GM23338 (cell line): ENCODE measurements around the gene MAP2K7. TPM values are rescaled to one million over a fixed set of nuclear protein-coding genes. Genes with fewer than 3 reads are reported as not detected.
A peak's percentile ranks its signal among the peaks of the same experiment; 100 is the strongest.

Experiments
- ATAC-seq: fragments of 200-7000 bp; cut with Tn5 transposase; 3 replicates; pipeline ENCODE4 v1.9.1; 2020
- DNase-seq: peaks from one replicate; pipeline ENCODE4 v3.0.0-alpha.2; 2015; ENCODE audit warnings: low spot score
- H2AFZ ChIP-seq: fragments of 200-600 bp; sonication (generic); 2 replicates; pipeline ENCODE4 v1.8.0; 2016; ENCODE audit warnings: antibody characterized with exemption, mild to moderate bottlenecking, moderate library complexity
- H3F3A ChIP-seq: fragments of 200-600 bp; sonication (generic); replicated peaks from 2 replicates; pipeline ENCODE4 v1.8.0; 2017; ENCODE audit warnings: antibody characterized with exemption, mixed run types, low read depth
- H3K27ac ChIP-seq: fragments of 200-600 bp; sonication (generic); 2 replicates; pipeline ENCODE4 v1.6.1; 2016; ENCODE audit warnings: low read depth
- H3K27me3 ChIP-seq: fragments of 200-600 bp; sonication (generic); 2 replicates; pipeline ENCODE4 v1.8.0; 2016; ENCODE audit warnings: mild to moderate bottlenecking, mixed run types, moderate library complexity; ENCODE audit not compliant: insufficient read depth
- H3K36me3 ChIP-seq: fragments of 200-600 bp; sonication (generic); 2 replicates; pipeline ENCODE4 v1.8.0; 2016; ENCODE audit warnings: mild to moderate bottlenecking; ENCODE audit not compliant: insufficient read depth
- H3K4me1 ChIP-seq: fragments of 200-600 bp; sonication (generic); 2 replicates; pipeline ENCODE4 v1.8.0; 2016; ENCODE audit warnings: mild to moderate bottlenecking, moderate library complexity; ENCODE audit not compliant: insufficient read depth
- H3K4me2 ChIP-seq: fragments of 200-600 bp; sonication (generic); 2 replicates; pipeline ENCODE4 v1.7.1; 2017; ENCODE audit warnings: mixed run types
- H3K4me3 ChIP-seq: fragments of 200-600 bp; sonication (generic); 2 replicates; pipeline ENCODE4 v1.6.1; 2016; ENCODE audit warnings: mixed run types
- H3K79me2 ChIP-seq: fragments of 200-600 bp; sonication (generic); replicated peaks from 2 replicates; pipeline ENCODE4 v1.8.0; 2017; ENCODE audit warnings: mild to moderate bottlenecking; ENCODE audit not compliant: insufficient read depth
- H3K9me2 ChIP-seq: fragments of 200-600 bp; sonication (generic); 2 replicates; pipeline ENCODE4 v1.8.0; 2017; ENCODE audit not compliant: insufficient read depth
- H4K20me1 ChIP-seq: fragments of 200-600 bp; sonication (generic); replicated peaks from 2 replicates; pipeline ENCODE4 v1.8.0; 2017; ENCODE audit warnings: mild to moderate bottlenecking; ENCODE audit not compliant: insufficient read depth
- H3K27ac Mint-ChIP-seq: 2 replicates; pipeline ENCODE4 v1.8.0; 2020; ENCODE audit warnings: inconsistent platforms, mild to moderate bottlenecking, moderate library complexity, mixed read lengths
- H3K27me3 Mint-ChIP-seq: 3 replicates; pipeline ENCODE4 v1.8.0; 2022; ENCODE audit warnings: low read depth, mild to moderate bottlenecking, moderate library complexity, mixed read lengths, inconsistent platforms; ENCODE audit not compliant: insufficient read depth, poor library complexity
- H3K36me3 Mint-ChIP-seq: 3 replicates; pipeline ENCODE4 v1.8.0; 2021; ENCODE audit warnings: low read depth, mild to moderate bottlenecking, inconsistent platforms, moderate library complexity, mixed read lengths
- H3K4me1 Mint-ChIP-seq: 3 replicates; pipeline ENCODE4 v1.8.0; 2020; ENCODE audit warnings: mild to moderate bottlenecking, inconsistent platforms, mixed read lengths
- H3K4me3 Mint-ChIP-seq: 3 replicates; pipeline ENCODE4 v1.8.0; 2021; ENCODE audit warnings: moderate library complexity, mild to moderate bottlenecking, inconsistent platforms, mixed read lengths
- H3K9me3 Mint-ChIP-seq: 3 replicates; pipeline ENCODE4 v1.8.0; 2020; ENCODE audit warnings: moderate library complexity, mild to moderate bottlenecking, inconsistent platforms, mixed read lengths
- EZH2 ChIP-seq: fragments of 200-600 bp; sonication (generic); IDR thresholded peaks from one replicate; pipeline ENCODE4 v1.8.0; 2017; ENCODE audit warnings: antibody characterized with exemption, mild to moderate bottlenecking, low read depth; ENCODE audit not compliant: unreplicated experiment
- JUNB ChIP-seq: IDR thresholded peaks from one replicate; pipeline ENCODE4 v1.6.1; 2016; ENCODE audit warnings: antibody characterized with exemption; ENCODE audit not compliant: unreplicated experiment
- NANOG ChIP-seq: IDR thresholded peaks from 2 replicates; pipeline ENCODE4 v1.6.1; 2016; ENCODE audit warnings: antibody characterized with exemption, borderline replicate concordance
- POLR2AphosphoS5 ChIP-seq: IDR thresholded peaks from 2 replicates; pipeline ENCODE4 v1.6.1; 2016; ENCODE audit warnings: antibody characterized with exemption, low read depth
- STAT1 ChIP-seq: IDR thresholded peaks from one replicate; pipeline ENCODE4 v1.6.1; 2016; ENCODE audit warnings: antibody characterized with exemption; ENCODE audit not compliant: unreplicated experiment
- ZNF114 ChIP-seq: fragments of 250-450 bp; sonication (Bioruptor Pico); IDR thresholded peaks from 2 replicates; pipeline ENCODE4 v1.5.0; 2020; ENCODE audit warnings: mild to moderate bottlenecking, moderate library complexity
- polyA plus RNA-seq: library from polyadenylated mRNA; unstranded; fragments of >200 nt; fragmentation: Nextera tagmentation; extraction: Ambion mirVana; gene quantifications from 2 replicates; pipeline ENCODE4 v1.2.1, GENCODE V29; 2016
- total RNA-seq: library from RNA; depleted of rRNA; stranded (reverse); fragments of >200 nt; shearing (Covaris generic); gene quantifications from 2 replicates; pipeline ENCODE4 v1.2.3, GENCODE V29; 2014
- TF ChIP-seq, protein P1 (sequence below): IDR thresholded peaks from one replicate; pipeline ENCODE4 v1.6.1; 2018; ENCODE audit warnings: antibody characterized with exemption; ENCODE audit not compliant: unreplicated experiment
- TF ChIP-seq, protein P2 (sequence below), 2 experiments: fragments of 200-600 bp in 1 of 2; sonication (generic) in 1 of 2; conservative IDR thresholded peaks; 2 replicates each; pipeline versions ENCODE4 v1.5.1 to v1.6.1; 2016 to 2017; ENCODE audit warnings: antibody characterized with exemption in 2 of 2, low read depth in 2 of 2, mild to moderate bottlenecking in 2 of 2, moderate library complexity in 1 of 2
- TF ChIP-seq, protein P3 (sequence below): fragments of 250-450 bp; sonication (Bioruptor Pico); IDR thresholded peaks from 2 replicates; pipeline ENCODE4 v1.5.0; 2020; ENCODE audit warnings: mild to moderate bottlenecking, moderate library complexity
- TF ChIP-seq, protein P4 (sequence below): IDR thresholded peaks from 2 replicates; pipeline ENCODE4 v1.6.1; 2016; ENCODE audit warnings: antibody characterized with exemption

MAP2K7 gene
- total and polyA plus RNA-seq, 2 experiments from 2014 or later, result 11.3 to 22.6 TPM

DNA sequence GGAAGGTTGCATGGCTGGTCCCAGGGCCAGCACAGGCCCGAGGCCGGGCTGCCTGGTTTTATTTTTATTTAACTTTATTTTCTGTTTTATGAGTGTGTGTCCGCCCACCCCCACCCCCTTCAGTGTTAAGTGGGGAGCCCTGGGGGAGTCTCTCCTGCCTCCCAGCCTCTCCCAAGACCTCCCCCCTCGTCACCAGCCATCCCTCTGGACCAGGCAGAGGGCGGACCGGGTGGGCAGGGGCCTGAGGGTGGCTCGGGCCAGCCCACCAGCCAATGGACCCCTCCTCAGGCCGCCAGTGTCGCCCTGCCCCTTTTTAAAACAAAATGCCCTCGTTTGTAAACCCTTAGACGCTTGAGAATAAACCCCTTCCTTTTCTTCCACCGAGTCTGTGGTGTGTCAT, 10.4 kb downstream of the MAP2K7 start (continued):
- TF ChIP-seq, protein P1, sequence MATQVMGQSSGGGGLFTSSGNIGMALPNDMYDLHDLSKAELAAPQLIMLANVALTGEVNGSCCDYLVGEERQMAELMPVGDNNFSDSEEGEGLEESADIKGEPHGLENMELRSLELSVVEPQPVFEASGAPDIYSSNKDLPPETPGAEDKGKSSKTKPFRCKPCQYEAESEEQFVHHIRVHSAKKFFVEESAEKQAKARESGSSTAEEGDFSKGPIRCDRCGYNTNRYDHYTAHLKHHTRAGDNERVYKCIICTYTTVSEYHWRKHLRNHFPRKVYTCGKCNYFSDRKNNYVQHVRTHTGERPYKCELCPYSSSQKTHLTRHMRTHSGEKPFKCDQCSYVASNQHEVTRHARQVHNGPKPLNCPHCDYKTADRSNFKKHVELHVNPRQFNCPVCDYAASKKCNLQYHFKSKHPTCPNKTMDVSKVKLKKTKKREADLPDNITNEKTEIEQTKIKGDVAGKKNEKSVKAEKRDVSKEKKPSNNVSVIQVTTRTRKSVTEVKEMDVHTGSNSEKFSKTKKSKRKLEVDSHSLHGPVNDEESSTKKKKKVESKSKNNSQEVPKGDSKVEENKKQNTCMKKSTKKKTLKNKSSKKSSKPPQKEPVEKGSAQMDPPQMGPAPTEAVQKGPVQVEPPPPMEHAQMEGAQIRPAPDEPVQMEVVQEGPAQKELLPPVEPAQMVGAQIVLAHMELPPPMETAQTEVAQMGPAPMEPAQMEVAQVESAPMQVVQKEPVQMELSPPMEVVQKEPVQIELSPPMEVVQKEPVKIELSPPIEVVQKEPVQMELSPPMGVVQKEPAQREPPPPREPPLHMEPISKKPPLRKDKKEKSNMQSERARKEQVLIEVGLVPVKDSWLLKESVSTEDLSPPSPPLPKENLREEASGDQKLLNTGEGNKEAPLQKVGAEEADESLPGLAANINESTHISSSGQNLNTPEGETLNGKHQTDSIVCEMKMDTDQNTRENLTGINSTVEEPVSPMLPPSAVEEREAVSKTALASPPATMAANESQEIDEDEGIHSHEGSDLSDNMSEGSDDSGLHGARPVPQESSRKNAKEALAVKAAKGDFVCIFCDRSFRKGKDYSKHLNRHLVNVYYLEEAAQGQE, result no peak
- TF ChIP-seq, protein P2, sequence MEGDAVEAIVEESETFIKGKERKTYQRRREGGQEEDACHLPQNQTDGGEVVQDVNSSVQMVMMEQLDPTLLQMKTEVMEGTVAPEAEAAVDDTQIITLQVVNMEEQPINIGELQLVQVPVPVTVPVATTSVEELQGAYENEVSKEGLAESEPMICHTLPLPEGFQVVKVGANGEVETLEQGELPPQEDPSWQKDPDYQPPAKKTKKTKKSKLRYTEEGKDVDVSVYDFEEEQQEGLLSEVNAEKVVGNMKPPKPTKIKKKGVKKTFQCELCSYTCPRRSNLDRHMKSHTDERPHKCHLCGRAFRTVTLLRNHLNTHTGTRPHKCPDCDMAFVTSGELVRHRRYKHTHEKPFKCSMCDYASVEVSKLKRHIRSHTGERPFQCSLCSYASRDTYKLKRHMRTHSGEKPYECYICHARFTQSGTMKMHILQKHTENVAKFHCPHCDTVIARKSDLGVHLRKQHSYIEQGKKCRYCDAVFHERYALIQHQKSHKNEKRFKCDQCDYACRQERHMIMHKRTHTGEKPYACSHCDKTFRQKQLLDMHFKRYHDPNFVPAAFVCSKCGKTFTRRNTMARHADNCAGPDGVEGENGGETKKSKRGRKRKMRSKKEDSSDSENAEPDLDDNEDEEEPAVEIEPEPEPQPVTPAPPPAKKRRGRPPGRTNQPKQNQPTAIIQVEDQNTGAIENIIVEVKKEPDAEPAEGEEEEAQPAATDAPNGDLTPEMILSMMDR (conservative IDR thresholded peaks at IDR 0.05; ENCODE audit: low read depth in 2 of 2), result no peak
- TF ChIP-seq ZNF114 (CRISPR knock-in tag), result no peak

DNA sequence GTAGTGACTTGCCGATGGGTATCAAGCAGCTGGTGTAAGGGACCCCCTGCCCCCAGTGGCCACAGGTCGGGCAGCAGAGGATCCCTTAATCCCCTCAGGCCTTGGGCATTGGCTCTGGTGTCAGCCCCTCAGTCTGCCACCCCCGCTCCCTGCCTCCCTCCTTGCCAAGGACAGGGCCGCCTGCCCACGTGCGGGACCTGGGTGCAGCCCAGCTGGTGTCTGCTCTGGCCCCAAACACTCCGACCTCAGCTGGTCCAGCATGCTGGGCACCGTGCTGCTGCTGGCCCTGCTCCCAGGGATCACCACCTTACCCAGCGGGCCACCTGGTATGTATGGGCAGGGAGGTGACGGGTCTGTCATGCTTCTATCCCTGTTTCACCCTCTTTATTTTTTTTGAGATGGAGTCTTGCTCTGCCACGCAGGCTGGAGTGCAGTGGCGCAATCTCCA, 10.9 kb downstream of the MAP2K7 start, which contains the start of gene TGFBR3L:
Gene TGFBR3L (plus strand): TSS at position 233 of the 448 bp plus-strand sequence.
- Histone ChIP-seq H3F3A (peaks cover 13% of the 10 kb centered on the region; the same call in 1 of the 2 replicates), H4K20me1 (peaks cover 5% of the 10 kb centered on the region; the same call in 1 of the 2 replicates), H2AFZ (no peak within 1 kb of the TSS), H3K4me1 (no peaks in the 10 kb centered on the region; the same call in 1 of the 2 replicates), H3K27ac (no peak within 1 kb of the TSS), H3K79me2 (no peaks in the 10 kb centered on the region), H3K4me2 (peak within 1 kb of the TSS; percentile 91), H3K36me3 (no peaks in the 10 kb centered on the region), H3K27me3 (peaks cover 57% of the 10 kb centered on the region), H3K4me3 (peak within 1 kb of the TSS; percentile 64), H3K9me2 (no peaks in the 10 kb centered on the region)
- Mint-ChIP-seq H3K27ac (no peak within 1 kb of the TSS), H3K4me3 (peak within 1 kb of the TSS; percentile 58), H3K4me1 (peaks cover 8% of the 10 kb centered on the region), H3K36me3 (peaks cover 17% of the 10 kb centered on the region), H3K9me3 (peaks cover 2% of the 10 kb centered on the region; the same call in 1 of the 3 replicates), H3K27me3 (peaks cover 48% of the 10 kb centered on the region)
- no peak for ATAC-seq
- DNase-seq, result no peak
- TF ChIP-seq, protein P3, sequence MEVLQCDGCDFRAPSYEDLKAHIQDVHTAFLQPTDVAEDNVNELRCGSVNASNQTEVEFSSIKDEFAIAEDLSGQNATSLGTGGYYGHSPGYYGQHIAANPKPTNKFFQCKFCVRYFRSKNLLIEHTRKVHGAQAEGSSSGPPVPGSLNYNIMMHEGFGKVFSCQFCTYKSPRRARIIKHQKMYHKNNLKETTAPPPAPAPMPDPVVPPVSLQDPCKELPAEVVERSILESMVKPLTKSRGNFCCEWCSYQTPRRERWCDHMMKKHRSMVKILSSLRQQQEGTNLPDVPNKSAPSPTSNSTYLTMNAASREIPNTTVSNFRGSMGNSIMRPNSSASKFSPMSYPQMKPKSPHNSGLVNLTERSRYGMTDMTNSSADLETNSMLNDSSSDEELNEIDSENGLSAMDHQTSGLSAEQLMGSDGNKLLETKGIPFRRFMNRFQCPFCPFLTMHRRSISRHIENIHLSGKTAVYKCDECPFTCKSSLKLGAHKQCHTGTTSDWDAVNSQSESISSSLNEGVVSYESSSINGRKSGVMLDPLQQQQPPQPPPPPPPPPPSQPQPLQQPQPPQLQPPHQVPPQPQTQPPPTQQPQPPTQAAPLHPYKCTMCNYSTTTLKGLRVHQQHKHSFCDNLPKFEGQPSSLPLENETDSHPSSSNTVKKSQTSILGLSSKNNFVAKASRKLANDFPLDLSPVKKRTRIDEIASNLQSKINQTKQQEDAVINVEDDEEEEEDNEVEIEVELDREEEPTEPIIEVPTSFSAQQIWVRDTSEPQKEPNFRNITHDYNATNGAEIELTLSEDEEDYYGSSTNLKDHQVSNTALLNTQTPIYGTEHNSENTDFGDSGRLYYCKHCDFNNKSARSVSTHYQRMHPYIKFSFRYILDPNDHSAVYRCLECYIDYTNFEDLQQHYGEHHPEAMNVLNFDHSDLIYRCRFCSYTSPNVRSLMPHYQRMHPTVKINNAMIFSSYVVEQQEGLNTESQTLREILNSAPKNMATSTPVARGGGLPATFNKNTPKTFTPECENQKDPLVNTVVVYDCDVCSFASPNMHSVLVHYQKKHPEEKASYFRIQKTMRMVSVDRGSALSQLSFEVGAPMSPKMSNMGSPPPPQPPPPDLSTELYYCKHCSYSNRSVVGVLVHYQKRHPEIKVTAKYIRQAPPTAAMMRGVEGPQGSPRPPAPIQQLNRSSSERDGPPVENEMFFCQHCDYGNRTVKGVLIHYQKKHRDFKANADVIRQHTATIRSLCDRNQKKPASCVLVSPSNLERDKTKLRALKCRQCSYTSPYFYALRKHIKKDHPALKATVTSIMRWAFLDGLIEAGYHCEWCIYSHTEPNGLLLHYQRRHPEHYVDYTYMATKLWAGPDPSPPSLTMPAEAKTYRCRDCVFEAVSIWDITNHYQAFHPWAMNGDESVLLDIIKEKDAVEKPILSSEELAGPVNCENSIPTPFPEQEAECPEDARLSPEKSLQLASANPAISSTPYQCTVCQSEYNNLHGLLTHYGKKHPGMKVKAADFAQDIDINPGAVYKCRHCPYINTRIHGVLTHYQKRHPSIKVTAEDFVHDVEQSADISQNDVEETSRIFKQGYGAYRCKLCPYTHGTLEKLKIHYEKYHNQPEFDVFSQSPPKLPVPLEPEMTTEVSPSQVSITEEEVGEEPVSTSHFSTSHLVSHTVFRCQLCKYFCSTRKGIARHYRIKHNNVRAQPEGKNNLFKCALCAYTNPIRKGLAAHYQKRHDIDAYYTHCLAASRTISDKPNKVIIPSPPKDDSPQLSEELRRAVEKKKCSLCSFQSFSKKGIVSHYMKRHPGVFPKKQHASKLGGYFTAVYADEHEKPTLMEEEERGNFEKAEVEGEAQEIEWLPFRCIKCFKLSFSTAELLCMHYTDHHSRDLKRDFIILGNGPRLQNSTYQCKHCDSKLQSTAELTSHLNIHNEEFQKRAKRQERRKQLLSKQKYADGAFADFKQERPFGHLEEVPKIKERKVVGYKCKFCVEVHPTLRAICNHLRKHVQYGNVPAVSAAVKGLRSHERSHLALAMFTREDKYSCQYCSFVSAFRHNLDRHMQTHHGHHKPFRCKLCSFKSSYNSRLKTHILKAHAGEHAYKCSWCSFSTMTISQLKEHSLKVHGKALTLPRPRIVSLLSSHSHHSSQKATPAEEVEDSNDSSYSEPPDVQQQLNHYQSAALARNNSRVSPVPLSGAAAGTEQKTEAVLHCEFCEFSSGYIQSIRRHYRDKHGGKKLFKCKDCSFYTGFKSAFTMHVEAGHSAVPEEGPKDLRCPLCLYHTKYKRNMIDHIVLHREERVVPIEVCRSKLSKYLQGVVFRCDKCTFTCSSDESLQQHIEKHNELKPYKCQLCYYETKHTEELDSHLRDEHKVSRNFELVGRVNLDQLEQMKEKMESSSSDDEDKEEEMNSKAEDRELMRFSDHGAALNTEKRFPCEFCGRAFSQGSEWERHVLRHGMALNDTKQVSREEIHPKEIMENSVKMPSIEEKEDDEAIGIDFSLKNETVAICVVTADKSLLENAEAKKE, result no peak
- TF ChIP-seq NANOG (no peak), JUNB (no peak), EZH2 (no peak), STAT1 (no peak), POLR2AphosphoS5 (no peak; the same call in 1 of the 2 replicates)
- TF ChIP-seq, protein P2 (conservative IDR thresholded peaks at IDR 0.05; ENCODE audit: low read depth in 2 of 2), result no peak
- TF ChIP-seq, protein P4, sequence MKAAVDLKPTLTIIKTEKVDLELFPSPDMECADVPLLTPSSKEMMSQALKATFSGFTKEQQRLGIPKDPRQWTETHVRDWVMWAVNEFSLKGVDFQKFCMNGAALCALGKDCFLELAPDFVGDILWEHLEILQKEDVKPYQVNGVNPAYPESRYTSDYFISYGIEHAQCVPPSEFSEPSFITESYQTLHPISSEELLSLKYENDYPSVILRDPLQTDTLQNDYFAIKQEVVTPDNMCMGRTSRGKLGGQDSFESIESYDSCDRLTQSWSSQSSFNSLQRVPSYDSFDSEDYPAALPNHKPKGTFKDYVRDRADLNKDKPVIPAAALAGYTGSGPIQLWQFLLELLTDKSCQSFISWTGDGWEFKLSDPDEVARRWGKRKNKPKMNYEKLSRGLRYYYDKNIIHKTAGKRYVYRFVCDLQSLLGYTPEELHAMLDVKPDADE, result no peak
